Astrocyte (in vitro differentiated cells and primary cell): ENCODE results near the gene VPREB3.

Experiments
- EZH2 ChIP-seq: IDR thresholded peaks from 2 replicates; pipeline ENCODE4 v1.6.1; 2012; ENCODE audit warnings: mild to moderate bottlenecking, low read length, inconsistent platforms; ENCODE audit not compliant: insufficient read depth
- TF ChIP-seq, protein P1 (sequence below): IDR thresholded peaks from 2 replicates; pipeline ENCODE4 v1.5.1; 2011; ENCODE audit warnings: low read depth, mild to moderate bottlenecking, inconsistent platforms, low read length, moderate library complexity; ENCODE audit not compliant: insufficient read depth

DNA sequence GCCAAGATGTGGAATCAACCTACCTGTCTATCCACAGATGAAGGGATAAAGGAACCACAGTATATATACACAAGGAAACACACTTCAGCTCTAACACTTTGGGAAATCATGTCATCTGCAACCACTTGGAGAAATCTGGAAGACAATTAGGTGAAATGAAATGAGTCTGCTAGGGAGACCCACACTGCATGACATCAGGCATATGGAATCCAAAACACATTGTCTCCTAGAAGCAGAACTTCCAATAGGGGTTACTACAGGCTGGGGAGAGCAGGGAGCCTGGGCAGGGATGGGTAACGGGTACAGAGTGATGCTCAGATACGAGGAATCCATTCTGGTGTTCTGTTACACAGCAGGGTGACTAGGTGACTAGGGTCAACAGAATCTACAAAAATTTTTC lies 45.1 kb downstream of the VPREB3 start:
- TF ChIP-seq, protein P1, sequence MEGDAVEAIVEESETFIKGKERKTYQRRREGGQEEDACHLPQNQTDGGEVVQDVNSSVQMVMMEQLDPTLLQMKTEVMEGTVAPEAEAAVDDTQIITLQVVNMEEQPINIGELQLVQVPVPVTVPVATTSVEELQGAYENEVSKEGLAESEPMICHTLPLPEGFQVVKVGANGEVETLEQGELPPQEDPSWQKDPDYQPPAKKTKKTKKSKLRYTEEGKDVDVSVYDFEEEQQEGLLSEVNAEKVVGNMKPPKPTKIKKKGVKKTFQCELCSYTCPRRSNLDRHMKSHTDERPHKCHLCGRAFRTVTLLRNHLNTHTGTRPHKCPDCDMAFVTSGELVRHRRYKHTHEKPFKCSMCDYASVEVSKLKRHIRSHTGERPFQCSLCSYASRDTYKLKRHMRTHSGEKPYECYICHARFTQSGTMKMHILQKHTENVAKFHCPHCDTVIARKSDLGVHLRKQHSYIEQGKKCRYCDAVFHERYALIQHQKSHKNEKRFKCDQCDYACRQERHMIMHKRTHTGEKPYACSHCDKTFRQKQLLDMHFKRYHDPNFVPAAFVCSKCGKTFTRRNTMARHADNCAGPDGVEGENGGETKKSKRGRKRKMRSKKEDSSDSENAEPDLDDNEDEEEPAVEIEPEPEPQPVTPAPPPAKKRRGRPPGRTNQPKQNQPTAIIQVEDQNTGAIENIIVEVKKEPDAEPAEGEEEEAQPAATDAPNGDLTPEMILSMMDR, result no peak
- TF ChIP-seq EZH2, result no peak
